Endothelial cell of umbilical vein (primary cell): Measurements from ENCODE around the gene KLF13. TPM values are rescaled to one million over a fixed set of nuclear protein-coding genes. Genes with fewer than 3 reads are reported as not detected.

Experiments used
- Bru-seq: library from RNA; stranded (reverse); fragments of 400-500 nt; gene quantifications from one replicate; lab custom pipeline; 2021; lab: Mats Ljungman, UMichigan
- BruChase-seq, 2 experiments: library from RNA; stranded (reverse); fragments of 400-500 nt; gene quantifications; one replicate each; lab custom pipeline; 2021; lab: Mats Ljungman, UMichigan
- BruUV-seq: library from RNA; stranded (reverse); fragments of 400-500 nt; replicated peaks from 2 replicates; lab custom pipeline; 2021; lab: Mats Ljungman, UMichigan
- CTCF ChIA-PET: fragments of 300-600, 350-600 bp; sonication (Branson Sonifier 250); formaldehyde crosslinking; loops from one replicate; lab custom pipeline; 2021; ENCODE audit warnings: antibody characterized with exemption, inconsistent platforms; lab: Charles Lee
- POLR2A ChIA-PET: fragments of 300-600, 350-600 bp; sonication (Branson Sonifier 250); formaldehyde crosslinking; loops from one replicate; lab custom pipeline; 2021; ENCODE audit warnings: antibody characterized with exemption, inconsistent platforms; lab: Charles Lee
- DNase-seq: peaks from one replicate; pipeline ENCODE4 v3.0.0-alpha.2; 2011; ENCODE audit warnings: low read depth, low spot score
- FAIRE-seq: peaks from 2 replicates; lab custom pipeline; 2011; peaks lifted over from hg19 to GRCh38; lab: Jason Lieb, UNC
- H2AFZ ChIP-seq: 2 replicates; pipeline ENCODE4 v1.6.0; 2012; ENCODE audit warnings: low read depth, low read length, control low read depth, inconsistent platforms
- H3K27ac ChIP-seq: 2 replicates; pipeline ENCODE4 v1.5.1; 2011; ENCODE audit warnings: low read depth, mild to moderate bottlenecking, control low read depth, low read length, moderate library complexity; ENCODE audit not compliant: insufficient read depth
- H3K27me3 ChIP-seq, 2 experiments: 2 replicates each; pipeline versions ENCODE4 v1.6.0 to v1.6.1; 2011; ENCODE audit warnings: low read length in 2 of 2, mixed read lengths in 1 of 2; ENCODE audit not compliant: control insufficient read depth in 2 of 2, insufficient read depth in 2 of 2
- H3K36me3 ChIP-seq, 2 experiments: 2 replicates in 1 of 2; 3 replicates in 1 of 2; pipeline ENCODE4 v1.5.1; 2011; ENCODE audit warnings: low read length in 2 of 2, mild to moderate bottlenecking in 1 of 2, moderate library complexity in 1 of 2; ENCODE audit not compliant: control insufficient read depth in 2 of 2, insufficient read depth in 2 of 2; ENCODE audit errors: extremely low read depth in 1 of 2
- H3K4me1 ChIP-seq: 3 replicates; pipeline ENCODE4 v1.5.1; 2011; ENCODE audit warnings: mild to moderate bottlenecking, low read length; ENCODE audit not compliant: control insufficient read depth, insufficient read depth; ENCODE audit errors: extremely low read depth
- H3K4me2 ChIP-seq: 2 replicates; pipeline ENCODE4 v1.6.1; 2011; ENCODE audit warnings: low read length, control low read depth, mixed read lengths; ENCODE audit not compliant: insufficient read depth
- H3K4me3 ChIP-seq, 3 experiments: fragments of 200-600 bp in 1 of 3; sonication (generic), shearing (Covaris generic) in 1 of 3; replicated peaks in 1 of 3; 2 replicates each; pipeline ENCODE4 v1.5.1; 2011 to 2016; ENCODE audit warnings: control low read depth in 3 of 3, low read length in 3 of 3, mild to moderate bottlenecking in 2 of 3, inconsistent platforms in 1 of 3, low read depth in 1 of 3, moderate library complexity in 1 of 3; ENCODE audit not compliant: insufficient read depth in 1 of 3
- H3K79me2 ChIP-seq: 2 replicates; pipeline ENCODE4 v1.6.0; 2012; ENCODE audit warnings: low read length, inconsistent platforms; ENCODE audit not compliant: control insufficient read depth, insufficient read depth
- H3K9ac ChIP-seq: replicated peaks from 2 replicates; pipeline ENCODE3; 2011; ENCODE audit warnings: low read length, control low read depth; ENCODE audit not compliant: insufficient read depth; ENCODE audit errors: extremely low read depth
- H3K9me1 ChIP-seq: replicated peaks from 3 replicates; pipeline ENCODE4 v1.6.0; 2011; ENCODE audit warnings: mild to moderate bottlenecking, low read length; ENCODE audit not compliant: control insufficient read depth, insufficient read depth; ENCODE audit errors: extremely low read depth
- H3K9me3 ChIP-seq: replicated peaks from 2 replicates; pipeline ENCODE4 v1.5.1; 2012; ENCODE audit warnings: low read length, inconsistent platforms; ENCODE audit not compliant: control insufficient read depth, insufficient read depth
- H4K20me1 ChIP-seq: replicated peaks from 2 replicates; pipeline ENCODE3; 2011; ENCODE audit warnings: mild to moderate bottlenecking, low read length; ENCODE audit not compliant: control insufficient read depth, insufficient read depth; ENCODE audit errors: extremely low read depth
- GATA2 ChIP-seq: IDR thresholded peaks from 2 replicates; pipeline ENCODE4 v1.7.0; 2011; ENCODE audit warnings: low read depth, mild to moderate bottlenecking, moderate library complexity, mixed read lengths, low read length; ENCODE audit not compliant: insufficient read length, insufficient read depth
- POLR2A ChIP-seq: IDR thresholded peaks from 2 replicates; pipeline ENCODE4 v1.6.1; 2012; ENCODE audit warnings: low read depth, mild to moderate bottlenecking, control low read depth, low read length
- POLR2AphosphoS5 ChIP-seq: IDR thresholded peaks from 2 replicates; pipeline ENCODE4 v1.6.1; 2012; ENCODE audit warnings: low read depth, mild to moderate bottlenecking, control low read depth, low read length, moderate library complexity; ENCODE audit not compliant: insufficient read depth
- dilution Hi-C: fragments of 300-500 bp; cut with MboI; formaldehyde crosslinking; loops from one replicate; pipeline ENCODE4 v1.15.0; 2019; ENCODE audit warnings: low sequenced_read_pairs; ENCODE audit not compliant: extremely low pct_ligation_motif_present
- intact Hi-C: fragments of 100-400 bp; cut with micrococcal nuclease; formaldehyde crosslinking; loops from one replicate; pipeline ENCODE4 v1.10.0; 2022
- long read RNA-seq: library from polyadenylated mRNA; stranded (forward); transcript quantifications from one replicate; pipeline ENCODE4 v2.0.0, GENCODE V29; 2021
- polyA minus RNA-seq, 3 experiments: library from RNA; depleted of rRNA, polyadenylated mRNA; stranded (reverse); fragments of >200 nt; gene quantifications; 1 replicate in 1 of 3; 2 replicates in 2 of 3; pipeline ENCODE4 v1.2.3, GENCODE V29; 2011
- polyA plus RNA-seq, 4 experiments: library from polyadenylated mRNA; depleted of rRNA in 3 of 4; stranded (reverse) in 3 of 4; unstranded in 1 of 4; fragments of >200 nt; gene quantifications; 2 replicates each; pipeline versions ENCODE4 v1.2.1 to v1.2.3, GENCODE V29; 2011 to 2012; ENCODE audit warnings: missing spikeins in 1 of 4
- total RNA-seq: library from RNA; stranded (reverse); gene quantifications from 2 replicates; pipeline ENCODE4 v1.2.3, GENCODE V29; 2021
- TF ChIP-seq, protein P1 (sequence below): IDR thresholded peaks from 2 replicates; pipeline ENCODE4 v1.6.1; 2011; ENCODE audit not compliant: insufficient read depth, insufficient read length

Gene KLF13
- total RNA-seq (30.1 and 31.9 TPM in 2 replicates), polyA plus RNA-seq (10.1 TPM in 2 replicates), polyA minus RNA-seq (16.2 and 16.8 TPM in 2 replicates), Bru-seq, nascent RNA (percentile 59 among the genes with signal in this experiment), BruChase-seq, experiment 1, labeled RNA remaining after a 6-hour chase (percentile 72 among the genes with signal in this experiment), BruChase-seq, experiment 2, labeled RNA remaining after a 2-hour chase (percentile 74 among the genes with signal in this experiment)
- polyA plus RNA-seq (2011; cell fraction: cytosol; rRNA removed), result 12.0 and 12.9 TPM in 2 replicates
- polyA plus RNA-seq (2011; cell fraction: nucleus; rRNA removed), result 9.5 and 9.7 TPM in 2 replicates
- polyA plus RNA-seq (2012), result 22.6 and 23.3 TPM in 2 replicates
- 34.2 TPM for polyA minus RNA-seq (2011; cell fraction: cytosol; rRNA and poly(A)+ RNA removed)
- 4.9 and 5.0 TPM in 2 replicates for polyA minus RNA-seq (2011; cell fraction: nucleus; rRNA and poly(A)+ RNA removed)
- long read RNA-seq, partial matches to known transcripts, result 0 of 12 reads
- long read RNA-seq, other reads (novel, unspliced or antisense), result 12 of 12 reads

DNA sequence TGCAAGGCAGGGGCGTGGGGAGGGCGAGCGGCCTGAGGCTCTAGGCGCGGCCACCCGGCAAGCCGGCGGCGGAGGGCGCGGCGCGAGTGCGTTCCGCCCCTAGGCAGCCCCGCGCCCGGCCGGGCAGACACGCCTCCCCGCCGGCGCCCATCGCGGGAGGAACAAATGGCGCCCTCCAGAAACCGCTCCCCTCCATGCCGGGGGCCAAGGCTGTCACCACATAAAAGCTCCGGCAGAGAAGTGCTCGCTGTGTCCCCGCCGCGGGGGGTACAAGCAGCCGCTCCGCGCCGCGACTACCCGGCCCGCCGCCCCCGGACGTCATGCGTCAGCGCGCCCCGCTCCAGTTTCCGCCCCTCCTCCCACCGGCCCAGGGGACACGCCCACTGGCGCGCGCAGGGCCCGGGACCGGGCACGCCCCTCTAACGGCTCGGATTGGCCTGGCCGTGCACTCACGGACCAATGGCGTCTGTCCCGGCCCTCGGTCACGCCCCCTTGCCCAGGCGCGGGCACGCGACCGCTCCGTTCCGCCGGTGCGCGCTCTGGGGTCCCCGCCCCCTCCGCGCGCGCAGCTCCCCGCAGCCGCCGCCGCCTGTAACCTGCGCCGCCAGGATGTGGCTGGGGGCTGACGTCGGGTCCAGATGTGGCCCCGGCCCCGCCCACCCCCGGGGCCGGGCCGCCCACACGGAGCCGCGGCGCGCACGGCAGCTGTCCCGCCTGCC, at the start of gene KLF13:
Gene KLF13 (plus strand): TSS at position 680 of the 719 bp plus-strand sequence. CDS start 378 bp downstream, outside the sequence.
- dilution Hi-C loops, result no loop called here
- DNase-seq, result peak; percentile 98
- ChIA-PET CTCF (interaction anchor here (0.7 to 4.6 kb wide), 9 partner anchors 14 to 164 kb away, joined by 3 to 34 read pairs (median 3); no protein-coding TSS in a partner anchor), POLR2A (interaction anchor here (0.7 to 1.0 kb wide), 2 partner anchors 71 to 122 kb away, joined by 3 read pairs; no protein-coding TSS in a partner anchor)
- Histone ChIP-seq H3K9me3 (no peaks in the 10 kb centered on the region), H3K27me3 (peaks cover 0 to 2% of the 10 kb centered on the region in 2 experiments), H3K79me2 (peaks cover 4% of the 10 kb centered on the region), H3K4me2 (peak within 1 kb of the TSS; percentile 75), H3K4me3 (peak within 1 kb of the TSS; percentile 61 to 89 (median 63)), H3K27ac (peak within 1 kb of the TSS; percentile 78), H4K20me1 (no peaks in the 10 kb centered on the region), H3K9me1 (no peaks in the 10 kb centered on the region), H3K4me1 (peaks cover 8% of the 10 kb centered on the region), H2AFZ (peak within 1 kb of the TSS; percentile 75), H3K9ac (peak within 1 kb of the TSS; percentile 89), H3K36me3 (no peaks in the 10 kb centered on the region)
- peak; percentile 97 for FAIRE-seq
- no TSS peak for BruUV-seq
- intact Hi-C loops, result loop anchor here (1.0 to 10.0 kb wide), 10 partner anchors 16 to 1644 kb away; no protein-coding TSS in a partner anchor
- TF ChIP-seq POLR2AphosphoS5 (peak; percentile 77), POLR2A (peak; percentile 68), GATA2 (no peak)
- TF ChIP-seq, protein P1, sequence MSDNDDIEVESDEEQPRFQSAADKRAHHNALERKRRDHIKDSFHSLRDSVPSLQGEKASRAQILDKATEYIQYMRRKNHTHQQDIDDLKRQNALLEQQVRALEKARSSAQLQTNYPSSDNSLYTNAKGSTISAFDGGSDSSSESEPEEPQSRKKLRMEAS, result peak; percentile 36
